Activated T-cell treated with anti-CD3 and anti-CD28 coated beads, Interleukin-2, amount 50 U/mL, for 48 hours (primary cell): ENCODE results near the gene RASGRF2.
"Not testable (repeated sequence)": the region's sequence is repeated elsewhere in the genome, so short reads cannot be mapped to it uniquely, and the experiment has no call there.

Experiments used
- DNase-seq, 2 experiments: peaks; one replicate each; pipeline ENCODE4 v3.0.0-alpha.2; 2020

Gene RASGRF2

GRCh38 chr5:81023261-81023970, 63.3 kb downstream of the RASGRF2 start:
- no peak for DNase-seq

DNA sequence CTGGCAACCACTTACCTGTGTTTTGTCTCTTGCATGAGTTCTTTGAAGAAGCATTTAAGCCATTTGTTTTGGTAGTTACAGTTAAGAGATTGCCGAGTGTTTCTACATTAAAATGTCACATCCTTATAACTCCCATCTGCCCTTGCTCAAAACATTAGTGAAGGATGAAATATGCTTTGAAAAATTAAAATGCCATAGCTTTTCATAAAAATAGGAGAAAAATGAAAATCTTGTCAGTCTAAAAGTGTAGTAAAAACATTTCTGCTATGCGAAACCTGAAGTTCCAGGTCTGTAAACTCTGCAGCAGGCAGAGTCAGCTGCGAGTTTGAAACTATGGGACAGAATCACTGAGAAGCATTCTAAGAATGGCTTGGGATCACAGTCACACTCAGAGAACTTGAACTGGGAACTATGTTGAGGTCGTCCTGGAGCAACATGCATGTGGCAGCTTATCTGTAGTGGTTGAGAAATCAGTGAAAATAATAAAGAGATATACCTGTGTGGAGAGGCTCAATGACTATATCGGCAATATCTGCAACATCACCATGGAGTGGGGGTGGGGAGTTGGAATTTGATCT, 67.4 kb downstream of the RASGRF2 start:
- no peak for DNase-seq

DNA sequence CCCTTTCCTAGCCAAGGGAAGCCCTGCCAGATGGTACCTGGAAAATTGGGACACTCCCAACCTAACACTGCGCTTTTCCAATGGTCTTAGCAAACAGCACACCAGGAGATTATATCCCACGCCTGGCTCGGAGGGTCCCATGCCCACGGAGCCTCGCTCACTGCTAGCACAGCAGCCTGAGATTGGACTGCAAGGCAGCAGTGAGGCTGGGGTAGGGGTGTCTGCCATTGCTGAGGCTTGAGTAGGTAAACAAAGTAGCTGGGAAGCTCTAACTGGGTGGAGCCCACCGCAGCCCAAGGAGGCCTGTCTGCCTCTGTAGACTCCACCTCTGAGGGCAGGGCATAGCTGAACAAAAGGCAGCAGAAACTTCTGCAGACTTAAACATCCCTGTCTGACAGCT, 68.7 kb downstream of the RASGRF2 start:
- DNase-seq: not testable (repeated sequence)

DNA sequence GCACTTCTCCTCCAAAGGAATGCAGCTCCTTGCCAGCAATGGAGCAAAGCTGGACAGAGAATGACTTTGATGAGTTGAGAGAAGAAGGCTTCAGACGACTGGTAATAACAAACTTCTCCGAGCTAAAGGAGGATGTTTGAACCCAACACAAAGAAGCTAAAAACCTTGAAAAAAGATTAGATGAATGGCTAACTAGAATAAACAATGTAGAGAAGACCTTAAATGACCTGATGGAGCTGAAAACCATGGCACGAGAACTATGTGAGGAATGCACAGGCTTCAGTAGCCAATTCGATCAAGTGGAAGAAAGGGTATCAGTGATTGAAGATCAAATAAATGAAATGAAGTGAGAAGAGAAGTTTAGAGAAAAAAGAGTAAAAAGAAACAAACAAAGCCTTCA, 69.6 kb downstream of the RASGRF2 start:
- DNase-seq: not testable (repeated sequence)

DNA sequence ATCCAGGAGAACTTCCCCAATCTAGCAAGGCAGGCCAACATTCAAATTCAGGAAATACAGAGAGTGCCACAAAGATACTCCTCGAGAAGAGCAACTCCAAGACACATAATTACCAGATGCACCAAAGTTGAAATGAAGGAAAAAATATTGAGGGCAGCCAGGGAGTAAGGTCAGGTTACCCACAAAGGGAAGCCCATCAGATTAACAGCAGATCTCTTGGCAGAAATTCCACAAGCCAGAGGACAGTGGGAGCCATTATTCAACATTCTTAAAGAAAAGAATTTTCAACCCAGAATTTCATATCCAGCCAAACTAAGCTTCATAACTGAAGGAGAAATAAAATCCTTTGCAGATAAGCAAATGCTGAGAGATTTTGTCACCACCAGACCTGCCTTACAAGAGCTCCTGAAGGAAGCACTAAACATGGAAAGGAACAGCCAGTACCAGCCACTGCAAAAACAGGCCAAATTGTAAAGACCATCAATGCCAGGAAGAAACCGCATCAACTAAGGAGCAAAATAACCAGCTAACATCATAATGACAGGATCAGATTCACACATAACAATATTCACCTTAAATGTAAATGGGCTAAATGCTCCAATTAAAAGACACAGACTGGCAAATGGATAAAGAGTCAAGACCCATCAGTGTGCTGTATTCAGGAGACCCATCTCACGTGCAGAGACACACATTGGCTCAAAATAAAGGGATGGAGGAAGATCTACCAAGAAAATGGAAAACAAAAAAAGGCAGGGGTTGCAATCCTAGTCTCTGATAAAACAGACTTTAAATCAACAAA, 70.3 kb downstream of the RASGRF2 start:
- not testable (repeated sequence) for DNase-seq

- no peak for DNase-seq
Observed at GRCh38 chr5:81035522-81035921, 75.4 kb downstream of the RASGRF2 start.

GRCh38 chr5:81038495-81038894, 78.3 kb downstream of the RASGRF2 start:
- DNase-seq: no peak

GRCh38 chr5:81044868-81045267, 84.7 kb downstream of the RASGRF2 start:
- no peak for DNase-seq

DNA sequence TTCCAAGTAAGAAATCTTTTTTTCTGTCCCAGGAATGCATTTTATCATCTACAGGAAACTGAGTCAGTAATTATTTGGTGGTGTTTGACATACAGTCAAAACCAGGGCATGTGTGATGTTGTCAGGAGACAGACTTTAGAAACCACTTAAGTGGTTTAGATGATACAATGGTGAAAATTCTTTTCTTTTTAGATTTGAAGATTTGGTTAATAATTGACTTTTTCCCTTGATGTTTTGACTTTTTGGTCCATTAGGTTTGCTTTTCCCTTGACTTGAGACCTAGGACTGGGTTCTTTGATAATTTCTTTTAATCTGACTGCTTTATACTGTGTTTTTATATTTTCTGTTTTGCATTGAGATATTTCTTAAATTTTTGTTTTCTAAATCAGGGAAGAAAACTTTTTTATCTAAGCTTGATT, 85.2 kb downstream of the RASGRF2 start:
- no peak for DNase-seq

DNA sequence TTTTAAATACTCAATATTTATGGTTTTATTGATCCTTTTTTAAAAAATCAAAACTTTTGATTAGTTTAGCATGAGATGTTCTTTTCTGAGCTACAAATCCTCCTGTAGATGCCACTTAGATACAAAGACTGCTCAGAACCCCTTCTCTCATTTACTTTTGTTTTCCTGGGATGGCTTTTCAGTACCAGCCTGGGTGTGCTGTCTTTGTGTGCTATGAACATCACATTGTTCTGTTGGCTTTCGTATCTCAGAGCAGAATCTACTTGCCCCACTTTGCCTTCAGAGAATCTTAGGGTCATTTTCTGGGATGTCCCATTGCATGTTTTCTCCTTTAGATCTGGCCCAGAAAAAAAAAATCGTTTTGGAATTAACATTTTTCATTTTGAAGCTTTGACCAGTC, 85.9 kb downstream of the RASGRF2 start:
- DNase-seq: no peak

GRCh38 chr5:81052325-81052724, 92.2 kb downstream of the RASGRF2 start:
- DNase-seq: no peak

DNA sequence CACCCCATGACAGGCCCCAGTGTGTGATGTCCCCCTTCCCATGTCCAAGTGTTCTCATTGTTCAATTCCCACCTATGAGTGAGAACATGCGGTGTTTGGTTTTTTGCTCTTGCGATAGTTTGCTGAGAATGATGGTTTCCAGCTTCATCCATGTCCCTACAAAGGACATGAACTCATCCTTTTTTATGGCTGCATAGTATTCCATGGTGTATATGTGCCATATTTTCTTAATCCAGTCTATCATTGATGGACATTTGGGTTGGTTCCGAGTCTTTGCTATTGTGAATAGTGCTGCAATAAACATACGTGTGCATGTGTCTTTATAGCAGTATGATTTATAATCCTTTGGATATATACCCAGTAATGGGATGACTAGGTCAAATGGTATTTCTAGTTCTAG, 93.1 kb downstream of the RASGRF2 start:
- not testable (repeated sequence) for DNase-seq

GRCh38 chr5:81058121-81058520, 98.0 kb downstream of the RASGRF2 start:
- no peak for DNase-seq

GRCh38 chr5:81065492-81065891, 105.3 kb downstream of the RASGRF2 start:
- no peak for DNase-seq

- no peak for DNase-seq
Observed at GRCh38 chr5:81066102-81066501, 105.9 kb downstream of the RASGRF2 start.

DNA sequence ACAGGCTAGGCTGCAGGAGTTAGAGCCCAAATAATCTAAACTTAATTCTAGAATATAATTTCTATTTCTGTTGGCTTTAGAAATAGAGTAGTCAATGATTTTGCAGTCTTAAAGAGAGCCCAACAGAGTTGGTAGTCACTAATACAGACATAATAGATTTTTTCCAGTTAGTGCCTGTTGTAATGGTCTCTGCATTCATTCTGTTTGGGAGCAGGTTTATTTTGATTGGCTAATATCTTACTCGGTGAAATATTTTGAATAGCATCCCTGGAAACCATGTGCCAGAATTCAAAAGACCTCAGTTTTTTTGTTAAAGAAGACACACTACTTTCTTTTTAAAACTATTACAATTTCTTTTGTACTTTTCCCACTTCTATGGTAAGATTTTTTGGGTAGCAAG, 107.2 kb downstream of the RASGRF2 start:
- no peak for DNase-seq

- DNase-seq: no peak
Observed at GRCh38 chr5:81068063-81068462, 107.9 kb downstream of the RASGRF2 start.

GRCh38 chr5:81068635-81069034, 108.5 kb downstream of the RASGRF2 start:
- no peak for DNase-seq

DNA sequence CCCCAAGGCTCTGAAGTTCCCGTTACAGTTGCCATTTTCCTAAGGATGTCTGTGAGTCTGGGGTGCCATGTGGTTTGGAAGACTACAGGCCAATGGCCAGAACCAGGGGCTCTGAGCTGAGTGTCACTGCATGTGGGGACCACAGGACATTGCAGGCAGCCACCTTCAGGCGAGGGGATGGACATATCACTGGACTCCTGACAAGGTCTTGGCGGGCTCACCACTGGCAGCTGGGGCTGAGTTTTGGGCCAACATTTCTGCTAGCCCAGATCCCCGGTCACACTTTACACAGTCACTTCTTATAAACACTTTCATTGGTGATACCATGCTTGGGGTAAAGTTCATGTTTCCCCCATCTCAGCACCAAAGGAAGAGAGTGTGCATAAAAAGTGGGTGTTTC, 109.8 kb downstream of the RASGRF2 start:
- DNase-seq: no peak

DNA sequence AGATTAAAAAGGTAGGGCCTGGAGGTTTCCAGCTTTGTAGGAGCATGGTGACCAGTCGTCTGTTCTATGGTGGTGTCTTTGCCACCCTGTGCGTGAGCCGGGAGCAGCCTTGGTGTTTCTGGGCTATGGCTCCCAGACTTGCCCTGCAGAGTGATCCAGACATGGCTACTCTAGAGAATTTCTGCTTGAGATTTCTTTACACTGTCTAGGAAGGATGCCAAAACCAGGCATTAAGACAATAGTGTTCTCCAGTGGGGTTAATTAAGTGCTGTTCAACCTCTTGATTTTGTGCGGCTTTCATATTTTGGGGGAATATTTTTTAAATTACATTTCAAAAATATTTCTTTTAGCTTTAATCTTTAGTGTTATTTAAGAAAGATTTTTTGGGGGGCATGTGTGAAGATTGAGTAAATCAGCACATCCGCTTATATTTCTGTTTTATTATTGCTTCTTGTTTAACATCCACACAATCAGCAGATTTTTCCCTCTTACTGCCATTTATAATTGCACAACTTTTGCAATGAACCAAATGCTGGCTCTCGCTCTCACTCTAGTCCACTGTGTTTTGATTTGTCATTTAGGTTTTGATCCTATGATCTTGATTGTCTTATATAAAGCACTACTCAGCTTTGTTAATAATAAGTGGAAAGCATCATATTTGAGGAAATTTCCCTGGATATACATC, 110.5 kb downstream of the RASGRF2 start:
- DNase-seq: no peak

DNA sequence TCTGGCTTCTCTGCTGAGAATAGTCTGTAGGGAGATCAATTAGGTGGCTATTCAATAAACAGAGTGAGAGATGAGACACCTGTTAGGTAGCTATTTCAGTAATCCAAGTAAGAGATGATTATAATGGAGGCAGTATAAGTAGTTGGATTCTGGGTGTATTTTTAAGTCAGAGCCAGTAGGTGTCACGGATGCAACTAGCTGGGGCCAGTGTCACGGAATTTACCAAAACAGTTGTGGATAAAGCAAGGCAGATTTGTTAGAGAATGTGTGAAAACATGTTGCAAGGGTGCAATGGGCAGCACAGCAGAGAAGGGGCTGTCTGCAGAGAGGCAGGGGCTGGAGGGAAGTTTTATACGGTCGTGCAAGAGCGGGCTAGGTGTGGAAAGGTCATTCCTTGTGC, 114.9 kb downstream of the RASGRF2 start:
- DNase-seq: no peak

- DNase-seq: no peak
Observed at GRCh38 chr5:81077105-81077504, 116.9 kb downstream of the RASGRF2 start.

DNA sequence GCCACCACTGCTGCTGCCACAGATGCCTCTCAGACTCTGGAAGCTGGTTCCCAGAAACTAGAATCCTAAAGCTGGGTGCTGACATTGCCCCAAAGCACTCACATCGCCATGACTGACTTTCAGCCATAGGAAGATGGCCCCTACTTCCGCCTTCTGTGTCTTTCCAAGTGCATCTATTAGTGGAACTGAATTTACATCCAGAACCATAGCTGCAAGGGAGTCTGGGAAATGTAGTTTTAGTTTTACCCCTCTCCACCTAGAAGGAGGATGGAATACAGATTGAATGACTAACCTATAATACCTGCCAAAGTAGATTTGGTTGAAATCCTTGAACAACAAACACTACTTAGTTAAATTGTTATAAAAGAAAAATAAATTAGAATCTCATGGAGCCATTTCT, 118.8 kb downstream of the RASGRF2 start:
- no peak for DNase-seq
